ENCODE results near the gene PLCH1.

DNA sequence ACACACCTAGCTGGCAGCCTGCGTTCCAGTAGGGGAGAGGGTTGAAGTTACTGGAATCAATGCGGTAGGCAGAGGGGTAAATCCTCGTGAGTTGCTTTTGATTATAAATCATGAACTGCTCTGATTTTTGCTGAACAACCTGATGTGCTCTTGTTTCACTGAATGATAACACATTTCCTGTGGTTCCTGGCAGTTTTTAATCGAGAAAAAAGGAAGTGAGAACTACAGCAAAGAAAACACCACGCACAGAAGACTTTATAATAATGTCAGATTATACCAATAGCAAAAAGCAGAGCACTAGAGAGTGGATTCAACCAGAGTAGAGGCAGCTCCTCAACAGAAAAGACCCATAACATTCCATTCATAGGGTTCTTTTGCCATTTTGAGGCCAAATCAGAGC, 250.5 kb downstream of the PLCH1 start:
- TF ChIP-seq, protein P1, sequence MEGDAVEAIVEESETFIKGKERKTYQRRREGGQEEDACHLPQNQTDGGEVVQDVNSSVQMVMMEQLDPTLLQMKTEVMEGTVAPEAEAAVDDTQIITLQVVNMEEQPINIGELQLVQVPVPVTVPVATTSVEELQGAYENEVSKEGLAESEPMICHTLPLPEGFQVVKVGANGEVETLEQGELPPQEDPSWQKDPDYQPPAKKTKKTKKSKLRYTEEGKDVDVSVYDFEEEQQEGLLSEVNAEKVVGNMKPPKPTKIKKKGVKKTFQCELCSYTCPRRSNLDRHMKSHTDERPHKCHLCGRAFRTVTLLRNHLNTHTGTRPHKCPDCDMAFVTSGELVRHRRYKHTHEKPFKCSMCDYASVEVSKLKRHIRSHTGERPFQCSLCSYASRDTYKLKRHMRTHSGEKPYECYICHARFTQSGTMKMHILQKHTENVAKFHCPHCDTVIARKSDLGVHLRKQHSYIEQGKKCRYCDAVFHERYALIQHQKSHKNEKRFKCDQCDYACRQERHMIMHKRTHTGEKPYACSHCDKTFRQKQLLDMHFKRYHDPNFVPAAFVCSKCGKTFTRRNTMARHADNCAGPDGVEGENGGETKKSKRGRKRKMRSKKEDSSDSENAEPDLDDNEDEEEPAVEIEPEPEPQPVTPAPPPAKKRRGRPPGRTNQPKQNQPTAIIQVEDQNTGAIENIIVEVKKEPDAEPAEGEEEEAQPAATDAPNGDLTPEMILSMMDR (IDR thresholded peaks at IDR 0.05 in 2 of 3, conservative IDR thresholded peaks at IDR 0.05 in 1 of 3; ENCODE audit: insufficient read depth in 2 of 3, low read depth in 1 of 3, low read length in 3 of 3), result no peak
- TF ChIP-seq SRF (CRISPR knock-in tag; IDR thresholded peaks at IDR 0.05), result no peak
- TF ChIP-seq, protein P2, sequence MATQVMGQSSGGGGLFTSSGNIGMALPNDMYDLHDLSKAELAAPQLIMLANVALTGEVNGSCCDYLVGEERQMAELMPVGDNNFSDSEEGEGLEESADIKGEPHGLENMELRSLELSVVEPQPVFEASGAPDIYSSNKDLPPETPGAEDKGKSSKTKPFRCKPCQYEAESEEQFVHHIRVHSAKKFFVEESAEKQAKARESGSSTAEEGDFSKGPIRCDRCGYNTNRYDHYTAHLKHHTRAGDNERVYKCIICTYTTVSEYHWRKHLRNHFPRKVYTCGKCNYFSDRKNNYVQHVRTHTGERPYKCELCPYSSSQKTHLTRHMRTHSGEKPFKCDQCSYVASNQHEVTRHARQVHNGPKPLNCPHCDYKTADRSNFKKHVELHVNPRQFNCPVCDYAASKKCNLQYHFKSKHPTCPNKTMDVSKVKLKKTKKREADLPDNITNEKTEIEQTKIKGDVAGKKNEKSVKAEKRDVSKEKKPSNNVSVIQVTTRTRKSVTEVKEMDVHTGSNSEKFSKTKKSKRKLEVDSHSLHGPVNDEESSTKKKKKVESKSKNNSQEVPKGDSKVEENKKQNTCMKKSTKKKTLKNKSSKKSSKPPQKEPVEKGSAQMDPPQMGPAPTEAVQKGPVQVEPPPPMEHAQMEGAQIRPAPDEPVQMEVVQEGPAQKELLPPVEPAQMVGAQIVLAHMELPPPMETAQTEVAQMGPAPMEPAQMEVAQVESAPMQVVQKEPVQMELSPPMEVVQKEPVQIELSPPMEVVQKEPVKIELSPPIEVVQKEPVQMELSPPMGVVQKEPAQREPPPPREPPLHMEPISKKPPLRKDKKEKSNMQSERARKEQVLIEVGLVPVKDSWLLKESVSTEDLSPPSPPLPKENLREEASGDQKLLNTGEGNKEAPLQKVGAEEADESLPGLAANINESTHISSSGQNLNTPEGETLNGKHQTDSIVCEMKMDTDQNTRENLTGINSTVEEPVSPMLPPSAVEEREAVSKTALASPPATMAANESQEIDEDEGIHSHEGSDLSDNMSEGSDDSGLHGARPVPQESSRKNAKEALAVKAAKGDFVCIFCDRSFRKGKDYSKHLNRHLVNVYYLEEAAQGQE (IDR thresholded peaks at IDR 0.05; ENCODE audit: borderline replicate concordance), result no peak
- TF ChIP-seq, protein P2 (CRISPR knock-in tag; IDR thresholded peaks at IDR 0.05; ENCODE audit: low read depth), result no peak
- no peak for TF ChIP-seq FOXP1 (CRISPR knock-in tag; IDR thresholded peaks at IDR 0.05)

All from K562 (cell line).